Keratinocyte (primary cell): ENCODE results near the gene PTPRU.

Experiments used
- EZH2 ChIP-seq: IDR thresholded peaks from one replicate; pipeline ENCODE4 v1.6.1; 2012; ENCODE audit warnings: inconsistent platforms, mild to moderate bottlenecking, low read length, moderate library complexity
- TF ChIP-seq, protein P1 (sequence below), 3 experiments: IDR thresholded peaks in 1 of 3; conservative IDR thresholded peaks in 1 of 3; optimal IDR thresholded peaks in 1 of 3; 2 replicates in 2 of 3; 3 replicates in 1 of 3; pipeline versions ENCODE3 to v1.5.1; 2011; ENCODE audit warnings: low read length in 3 of 3, mild to moderate bottlenecking in 3 of 3, moderate library complexity in 2 of 3, control low read depth in 1 of 3, inconsistent platforms in 1 of 3; ENCODE audit not compliant: insufficient read depth in 2 of 3; ENCODE audit errors: extremely low read depth in 1 of 3

DNA sequence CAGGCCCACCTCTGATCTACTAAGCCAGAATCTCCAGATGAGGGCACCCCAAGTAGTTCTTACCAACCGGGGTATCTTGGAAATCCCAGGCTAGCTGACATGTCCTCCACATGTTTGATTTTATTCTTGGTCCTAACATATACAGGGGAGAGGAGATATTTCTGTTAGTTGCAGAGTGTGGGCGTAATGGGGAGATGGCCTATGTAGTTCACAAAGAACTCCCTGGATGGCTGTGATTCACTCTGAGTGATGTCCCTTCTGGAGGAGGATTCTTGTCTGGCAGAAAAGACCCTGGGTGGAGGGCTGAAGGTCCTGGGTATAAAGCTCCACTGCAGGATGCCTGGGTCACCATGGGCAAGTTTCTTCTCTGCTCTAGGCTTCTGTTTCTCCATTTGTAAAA, 18.7 kb upstream of the PTPRU start:
- TF ChIP-seq, protein P1, sequence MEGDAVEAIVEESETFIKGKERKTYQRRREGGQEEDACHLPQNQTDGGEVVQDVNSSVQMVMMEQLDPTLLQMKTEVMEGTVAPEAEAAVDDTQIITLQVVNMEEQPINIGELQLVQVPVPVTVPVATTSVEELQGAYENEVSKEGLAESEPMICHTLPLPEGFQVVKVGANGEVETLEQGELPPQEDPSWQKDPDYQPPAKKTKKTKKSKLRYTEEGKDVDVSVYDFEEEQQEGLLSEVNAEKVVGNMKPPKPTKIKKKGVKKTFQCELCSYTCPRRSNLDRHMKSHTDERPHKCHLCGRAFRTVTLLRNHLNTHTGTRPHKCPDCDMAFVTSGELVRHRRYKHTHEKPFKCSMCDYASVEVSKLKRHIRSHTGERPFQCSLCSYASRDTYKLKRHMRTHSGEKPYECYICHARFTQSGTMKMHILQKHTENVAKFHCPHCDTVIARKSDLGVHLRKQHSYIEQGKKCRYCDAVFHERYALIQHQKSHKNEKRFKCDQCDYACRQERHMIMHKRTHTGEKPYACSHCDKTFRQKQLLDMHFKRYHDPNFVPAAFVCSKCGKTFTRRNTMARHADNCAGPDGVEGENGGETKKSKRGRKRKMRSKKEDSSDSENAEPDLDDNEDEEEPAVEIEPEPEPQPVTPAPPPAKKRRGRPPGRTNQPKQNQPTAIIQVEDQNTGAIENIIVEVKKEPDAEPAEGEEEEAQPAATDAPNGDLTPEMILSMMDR (optimal IDR thresholded peaks at IDR 0.05 in 1 of 3, IDR thresholded peaks at IDR 0.05 in 1 of 3, conservative IDR thresholded peaks at IDR 0.05 in 1 of 3; ENCODE audit: extremely low read depth in 1 of 3, insufficient read depth in 2 of 3, low read length in 3 of 3): no peak
- TF ChIP-seq EZH2: no peak
